GM12878 (cell line): ENCODE data around the gene MAST1.

Experiments used
- BACH1 ChIP-seq: fragments of 450-650 bp; IDR thresholded peaks from 2 replicates; pipeline ENCODE4 v1.6.1; 2017; ENCODE audit warnings: mild to moderate bottlenecking, borderline replicate concordance
- CHD1 ChIP-seq: IDR thresholded peaks from 2 replicates; pipeline ENCODE4 v1.6.1; 2012; ENCODE audit warnings: low read depth, low read length, improper control_type of control experiment
- ETV6 ChIP-seq, 2 experiments: fragments of 450-650 bp in 1 of 2; IDR thresholded peaks in 1 of 2; conservative IDR thresholded peaks in 1 of 2; 2 replicates each; pipeline ENCODE4 v1.6.1; 2014; ENCODE audit warnings: antibody characterized with exemption in 1 of 2, borderline replicate concordance in 1 of 2, low read depth in 1 of 2, mild to moderate bottlenecking in 1 of 2, moderate library complexity in 1 of 2
- EZH2 ChIP-seq: IDR thresholded peaks from 2 replicates; pipeline ENCODE4 v1.6.1; 2012; ENCODE audit warnings: low read depth, mild to moderate bottlenecking, control low read depth, inconsistent platforms, low read length, borderline replicate concordance; ENCODE audit not compliant: control insufficient read depth
- FOXM1 ChIP-seq: IDR thresholded peaks from 2 replicates; pipeline ENCODE4 v1.6.1; 2012; ENCODE audit warnings: low read depth, mild to moderate bottlenecking, inconsistent platforms, low read length, moderate library complexity
- JUNB ChIP-seq: IDR thresholded peaks from 2 replicates; pipeline ENCODE4 v1.6.1; 2016; ENCODE audit warnings: antibody characterized with exemption, mild to moderate bottlenecking
- JUND ChIP-seq: IDR thresholded peaks from 2 replicates; pipeline ENCODE4 v1.6.1; 2012; ENCODE audit warnings: low read depth, mild to moderate bottlenecking, low read length, improper control_type of control experiment, moderate library complexity
- MTA2 ChIP-seq: fragments of 450-650 bp; IDR thresholded peaks from 2 replicates; pipeline ENCODE4 v1.6.1; 2016; ENCODE audit warnings: low read depth, mild to moderate bottlenecking, moderate library complexity
- TF ChIP-seq, protein P1 (sequence below): IDR thresholded peaks from 2 replicates; pipeline ENCODE4 v1.6.1; 2012; ENCODE audit warnings: low read depth, low read length, improper control_type of control experiment
- TF ChIP-seq, protein P2 (sequence below), 3 experiments: IDR thresholded peaks in 2 of 3; conservative IDR thresholded peaks in 1 of 3; 2 replicates each; pipeline ENCODE4 v1.5.1; 2011; ENCODE audit warnings: low read depth in 3 of 3, low read length in 3 of 3, mild to moderate bottlenecking in 3 of 3, control low read depth in 2 of 3, moderate library complexity in 2 of 3, inconsistent platforms in 1 of 3, mixed read lengths in 1 of 3; ENCODE audit not compliant: control insufficient read depth in 2 of 3, insufficient read depth in 1 of 3; ENCODE audit errors: extremely low read depth in 1 of 3

GRCh38 chr19:12886969-12887747 is 48.8 kb downstream of the MAST1 start, which contains the start of gene KLF1:
- TF ChIP-seq FOXM1, result no peak
- TF ChIP-seq JUNB, result no peak
- TF ChIP-seq, protein P1, sequence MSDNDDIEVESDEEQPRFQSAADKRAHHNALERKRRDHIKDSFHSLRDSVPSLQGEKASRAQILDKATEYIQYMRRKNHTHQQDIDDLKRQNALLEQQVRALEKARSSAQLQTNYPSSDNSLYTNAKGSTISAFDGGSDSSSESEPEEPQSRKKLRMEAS, result no peak
- no peak for TF ChIP-seq EZH2
- no peak for TF ChIP-seq CHD1
- TF ChIP-seq, protein P2, sequence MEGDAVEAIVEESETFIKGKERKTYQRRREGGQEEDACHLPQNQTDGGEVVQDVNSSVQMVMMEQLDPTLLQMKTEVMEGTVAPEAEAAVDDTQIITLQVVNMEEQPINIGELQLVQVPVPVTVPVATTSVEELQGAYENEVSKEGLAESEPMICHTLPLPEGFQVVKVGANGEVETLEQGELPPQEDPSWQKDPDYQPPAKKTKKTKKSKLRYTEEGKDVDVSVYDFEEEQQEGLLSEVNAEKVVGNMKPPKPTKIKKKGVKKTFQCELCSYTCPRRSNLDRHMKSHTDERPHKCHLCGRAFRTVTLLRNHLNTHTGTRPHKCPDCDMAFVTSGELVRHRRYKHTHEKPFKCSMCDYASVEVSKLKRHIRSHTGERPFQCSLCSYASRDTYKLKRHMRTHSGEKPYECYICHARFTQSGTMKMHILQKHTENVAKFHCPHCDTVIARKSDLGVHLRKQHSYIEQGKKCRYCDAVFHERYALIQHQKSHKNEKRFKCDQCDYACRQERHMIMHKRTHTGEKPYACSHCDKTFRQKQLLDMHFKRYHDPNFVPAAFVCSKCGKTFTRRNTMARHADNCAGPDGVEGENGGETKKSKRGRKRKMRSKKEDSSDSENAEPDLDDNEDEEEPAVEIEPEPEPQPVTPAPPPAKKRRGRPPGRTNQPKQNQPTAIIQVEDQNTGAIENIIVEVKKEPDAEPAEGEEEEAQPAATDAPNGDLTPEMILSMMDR (IDR thresholded peaks at IDR 0.05 in 2 of 3, conservative IDR thresholded peaks at IDR 0.05 in 1 of 3; ENCODE audit: control insufficient read depth in 2 of 3, extremely low read depth in 1 of 3, insufficient read depth in 1 of 3, low read depth in 3 of 3, low read length in 3 of 3), result no peak
- TF ChIP-seq JUND, result no peak
- TF ChIP-seq ETV6 (conservative IDR thresholded peaks at IDR 0.05 in 1 of 2, IDR thresholded peaks at IDR 0.05 in 1 of 2; ENCODE audit: borderline replicate concordance in 1 of 2, low read depth in 1 of 2), result no peak
- no peak for TF ChIP-seq MTA2
- TF ChIP-seq BACH1, result no peak
